GM19099 (cell line): ENCODE measurements around the gene CADM1.

Experiments used
- POLR2A ChIP-seq: IDR thresholded peaks from 3 replicates; pipeline ENCODE4 v1.6.1; 2011; ENCODE audit warnings: low read depth; ENCODE audit not compliant: insufficient read length; ENCODE audit errors: extremely low read depth

CADM1 gene

GRCh38 chr11:115324581-115325432, 179.4 kb downstream of the CADM1 start:
- TF ChIP-seq POLR2A = no peak

GRCh38 chr11:115322553-115323203, 181.5 kb downstream of the CADM1 start:
- TF ChIP-seq POLR2A = no peak

GRCh38 chr11:115321605-115322289, 182.5 kb downstream of the CADM1 start:
- no peak for TF ChIP-seq POLR2A

- TF ChIP-seq POLR2A = no peak
Measured at GRCh38 chr11:115317277-115318185, 186.7 kb downstream of the CADM1 start.

GRCh38 chr11:115316696-115317095, 187.5 kb downstream of the CADM1 start:
- no peak for TF ChIP-seq POLR2A

- TF ChIP-seq POLR2A = no peak
Measured at GRCh38 chr11:115314330-115314920, 189.8 kb downstream of the CADM1 start.

GRCh38 chr11:115313224-115313838, 190.9 kb downstream of the CADM1 start:
- TF ChIP-seq POLR2A = no peak

- no peak for TF ChIP-seq POLR2A
Measured at GRCh38 chr11:115311949-115312348, 192.3 kb downstream of the CADM1 start.

GRCh38 chr11:115306689-115307088, 197.5 kb downstream of the CADM1 start:
- no peak for TF ChIP-seq POLR2A

GRCh38 chr11:115304774-115305472, 199.3 kb downstream of the CADM1 start:
- no peak for TF ChIP-seq POLR2A

- TF ChIP-seq POLR2A = no peak
Measured at GRCh38 chr11:115303929-115304531, 200.2 kb downstream of the CADM1 start.

- TF ChIP-seq POLR2A = no peak
Measured at GRCh38 chr11:115302946-115303703, 201.1 kb downstream of the CADM1 start.

- no peak for TF ChIP-seq POLR2A
Measured at GRCh38 chr11:115300660-115301428, 203.4 kb downstream of the CADM1 start.
